Measurements from ENCODE around the gene SEPTIN11.

DNA sequence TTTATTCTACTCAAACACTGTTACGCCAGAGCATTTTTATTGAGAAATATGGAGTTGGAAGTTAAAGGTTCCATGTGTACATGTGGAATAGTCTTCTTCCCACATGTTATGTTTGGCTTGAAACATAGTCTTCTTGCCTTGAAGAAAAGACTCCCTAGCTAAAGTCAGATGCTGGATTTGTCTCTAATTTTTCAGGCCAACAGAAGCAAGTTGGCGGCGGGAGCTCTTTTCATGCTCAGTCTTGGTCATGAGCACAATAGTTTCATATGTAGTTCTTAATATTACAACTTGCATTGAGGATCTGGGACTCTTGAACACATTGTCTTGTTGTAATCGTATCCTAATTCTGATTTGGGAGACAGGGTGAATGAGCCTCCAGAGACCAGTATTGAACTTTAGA, 19.4 kb downstream of the SEPTIN11 start:
- TF ChIP-seq, protein P1, sequence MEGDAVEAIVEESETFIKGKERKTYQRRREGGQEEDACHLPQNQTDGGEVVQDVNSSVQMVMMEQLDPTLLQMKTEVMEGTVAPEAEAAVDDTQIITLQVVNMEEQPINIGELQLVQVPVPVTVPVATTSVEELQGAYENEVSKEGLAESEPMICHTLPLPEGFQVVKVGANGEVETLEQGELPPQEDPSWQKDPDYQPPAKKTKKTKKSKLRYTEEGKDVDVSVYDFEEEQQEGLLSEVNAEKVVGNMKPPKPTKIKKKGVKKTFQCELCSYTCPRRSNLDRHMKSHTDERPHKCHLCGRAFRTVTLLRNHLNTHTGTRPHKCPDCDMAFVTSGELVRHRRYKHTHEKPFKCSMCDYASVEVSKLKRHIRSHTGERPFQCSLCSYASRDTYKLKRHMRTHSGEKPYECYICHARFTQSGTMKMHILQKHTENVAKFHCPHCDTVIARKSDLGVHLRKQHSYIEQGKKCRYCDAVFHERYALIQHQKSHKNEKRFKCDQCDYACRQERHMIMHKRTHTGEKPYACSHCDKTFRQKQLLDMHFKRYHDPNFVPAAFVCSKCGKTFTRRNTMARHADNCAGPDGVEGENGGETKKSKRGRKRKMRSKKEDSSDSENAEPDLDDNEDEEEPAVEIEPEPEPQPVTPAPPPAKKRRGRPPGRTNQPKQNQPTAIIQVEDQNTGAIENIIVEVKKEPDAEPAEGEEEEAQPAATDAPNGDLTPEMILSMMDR (IDR thresholded peaks at IDR 0.05; ENCODE audit: insufficient read depth, low read length, poor library complexity, severe bottlenecking), result no peak
- TF ChIP-seq EZH2phosphoT487 (conservative IDR thresholded peaks at IDR 0.05; ENCODE audit: low read length), result no peak
